Activated effector memory CD4-positive, alpha-beta T cell treated with Interleukin-2 at 50 U/mL for 16 hours (primary cell): ENCODE results near the gene CEBPG.

ENCODE experiments used
- DNase-seq: peaks from one replicate; pipeline ENCODE4 v3.0.0-alpha.2; 2020

CEBPG gene

GRCh38 chr19:33426621-33427361 lies 53.3 kb downstream of the CEBPG start:
- DNase-seq: no peak

- DNase-seq: no peak
Measured at GRCh38 chr19:33427801-33428626, 54.5 kb downstream of the CEBPG start.

GRCh38 chr19:33428627-33429125 lies 55.2 kb downstream of the CEBPG start:
- no peak for DNase-seq

GRCh38 chr19:33429891-33430673 lies 56.6 kb downstream of the CEBPG start:
- peak; percentile 18 for DNase-seq

- peak; percentile 50 for DNase-seq
Measured at GRCh38 chr19:33430674-33431277, 57.3 kb downstream of the CEBPG start.

GRCh38 chr19:33432015-33432414 lies 58.5 kb downstream of the CEBPG start:
- no peak for DNase-seq
